ENCODE measurements around the gene TNRC18.

The TNRC18 gene

DNA sequence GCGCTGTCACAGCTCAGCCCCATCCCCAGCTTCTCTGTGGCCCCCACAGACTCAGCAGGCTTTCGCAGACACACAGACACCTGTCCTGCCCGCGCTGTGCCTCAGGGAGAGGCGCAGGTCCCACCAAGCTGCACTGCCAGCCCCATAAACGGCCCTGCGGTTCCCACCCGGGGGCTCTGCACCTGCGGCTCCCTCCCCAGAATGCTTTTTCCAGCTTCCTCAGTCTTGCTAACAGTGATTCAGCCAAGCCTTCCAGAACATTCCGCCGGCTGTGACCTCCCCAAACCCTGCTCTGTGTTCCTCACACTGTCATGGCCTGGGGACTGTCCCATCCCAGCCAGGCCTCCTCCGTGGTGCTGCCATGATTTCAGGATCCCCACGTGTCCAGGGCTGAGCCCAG lies 27.8 kb upstream of the TNRC18 start:
- no peak for DNase-seq (ENCODE audit: low read depth)

GRCh38 chr7:5450549-5451327 lies 27.1 kb upstream of the TNRC18 start:
- no peak for DNase-seq (ENCODE audit: low read depth)

DNA sequence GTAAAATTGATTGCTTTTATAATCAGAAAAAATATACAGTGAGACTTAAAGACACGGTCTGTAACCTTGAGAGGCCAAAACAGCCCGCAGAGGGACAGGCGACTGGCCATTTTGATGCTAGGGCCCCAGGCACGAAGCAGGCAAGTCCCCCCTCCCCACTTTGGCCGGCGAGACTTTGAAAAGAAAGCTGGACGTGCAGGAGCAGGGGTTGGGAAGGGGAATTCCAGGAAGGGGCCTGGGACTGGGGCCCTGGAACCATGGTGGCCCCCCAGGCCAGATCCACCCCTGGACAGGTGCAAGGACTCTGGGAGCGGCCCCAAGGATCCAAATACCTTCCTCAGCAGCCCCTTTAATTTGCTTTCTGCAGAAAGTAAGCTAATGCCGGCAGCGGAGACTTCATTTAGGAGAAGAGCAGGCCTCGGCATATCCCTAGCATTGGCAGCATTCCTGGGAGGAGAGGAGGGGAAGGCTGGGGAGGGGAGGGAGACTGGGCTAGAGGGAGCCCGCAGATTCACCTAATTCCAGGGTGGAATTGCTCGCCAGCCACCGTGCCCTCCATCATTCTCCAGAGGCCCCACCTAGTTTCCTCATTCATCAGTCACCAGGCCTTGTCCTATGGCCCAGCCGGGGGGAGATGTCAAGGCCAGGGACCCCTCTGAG lies 24.9 kb upstream of the TNRC18 start:
- no peak for DNase-seq (ENCODE audit: low read depth)

GRCh38 chr7:5445981-5446594 lies 22.5 kb upstream of the TNRC18 start:
- no peak for DNase-seq (ENCODE audit: low read depth)

GRCh38 chr7:5443678-5444077 lies 20.0 kb upstream of the TNRC18 start:
- no peak for DNase-seq (ENCODE audit: low read depth)

GRCh38 chr7:5442757-5443305 lies 19.2 kb upstream of the TNRC18 start:
- no peak for DNase-seq (ENCODE audit: low read depth)

DNA sequence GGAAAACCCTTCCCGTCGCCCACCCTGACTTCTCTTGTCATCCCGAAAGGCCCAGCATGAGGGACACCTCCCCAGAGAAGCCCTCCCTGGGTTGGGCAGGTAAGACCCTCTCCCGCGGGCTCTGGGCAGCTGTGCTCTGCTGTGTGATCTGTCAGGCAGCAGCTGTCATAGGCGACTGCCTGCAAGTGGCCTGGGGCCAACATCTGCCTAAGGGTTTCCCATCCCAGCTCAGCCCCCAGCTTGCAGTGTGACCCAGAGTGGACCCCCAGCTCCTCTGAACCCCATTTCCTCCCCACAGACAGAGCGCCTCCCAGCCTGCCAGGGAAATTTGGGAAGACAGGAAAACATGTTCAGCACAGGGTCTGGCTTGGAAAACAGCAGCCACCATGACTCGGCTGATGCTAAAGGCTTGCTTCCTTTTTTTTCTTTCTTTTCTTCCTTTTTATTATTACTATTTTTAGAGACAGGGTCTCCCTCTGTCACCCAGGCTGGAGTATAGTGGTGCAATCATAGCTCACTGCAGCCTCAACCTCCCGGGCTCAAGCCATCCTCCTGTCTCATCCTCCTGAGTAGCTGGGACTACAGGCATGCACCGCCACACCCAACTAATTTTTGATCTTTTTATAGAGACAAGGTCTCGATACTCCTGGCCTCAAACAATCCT lies 18.3 kb upstream of the TNRC18 start:
- no peak for DNase-seq (ENCODE audit: low read depth)

DNA sequence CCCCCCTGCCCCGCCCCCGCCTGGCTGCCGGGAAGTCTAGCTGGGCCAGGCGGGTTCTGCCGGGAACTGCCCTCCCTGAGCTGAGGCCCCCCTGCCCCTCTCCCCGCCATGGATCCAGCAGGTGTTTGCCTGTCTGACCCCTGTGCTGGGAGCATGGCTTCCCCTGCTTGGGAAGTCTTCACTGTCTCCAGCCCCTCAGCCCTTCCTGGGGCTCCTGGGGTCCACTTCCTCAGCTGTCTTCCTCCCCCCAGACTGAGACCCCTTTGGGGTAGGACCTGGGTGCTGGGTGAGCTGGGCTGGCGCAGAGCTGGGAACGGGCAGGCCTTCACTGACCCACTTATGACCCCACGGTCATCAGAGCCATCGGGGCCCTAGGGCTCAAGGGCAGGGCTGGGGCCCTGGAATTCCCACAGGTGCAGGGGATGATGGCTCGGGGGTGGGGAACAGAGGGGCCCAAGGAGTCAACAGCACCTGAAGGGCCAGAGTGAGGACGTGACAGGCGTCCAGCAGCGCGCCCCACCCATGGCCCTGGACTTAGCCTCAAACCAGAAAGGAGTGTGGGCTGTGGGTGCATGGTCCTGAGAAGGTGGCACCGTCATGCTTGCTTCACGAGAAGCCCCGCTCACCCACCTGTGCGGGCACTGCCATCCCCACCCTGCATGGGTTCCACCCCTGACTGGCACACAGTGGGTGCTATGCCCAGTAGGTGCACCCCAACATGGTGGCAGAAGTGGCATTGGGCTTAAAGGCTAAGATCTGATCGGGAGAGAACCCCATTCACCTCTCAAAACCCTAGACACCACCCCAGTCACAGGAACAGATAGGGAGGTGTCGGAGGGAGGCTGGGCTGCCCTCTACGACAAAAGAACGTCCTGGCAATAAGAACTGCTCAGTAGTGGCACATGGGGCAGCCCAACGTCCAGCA lies 16.2 kb upstream of the TNRC18 start:
- DNase-seq (ENCODE audit: low read depth) = no peak

- no peak for DNase-seq (ENCODE audit: low read depth)
Observed at GRCh38 chr7:5439209-5439571, 15.6 kb upstream of the TNRC18 start.

DNA sequence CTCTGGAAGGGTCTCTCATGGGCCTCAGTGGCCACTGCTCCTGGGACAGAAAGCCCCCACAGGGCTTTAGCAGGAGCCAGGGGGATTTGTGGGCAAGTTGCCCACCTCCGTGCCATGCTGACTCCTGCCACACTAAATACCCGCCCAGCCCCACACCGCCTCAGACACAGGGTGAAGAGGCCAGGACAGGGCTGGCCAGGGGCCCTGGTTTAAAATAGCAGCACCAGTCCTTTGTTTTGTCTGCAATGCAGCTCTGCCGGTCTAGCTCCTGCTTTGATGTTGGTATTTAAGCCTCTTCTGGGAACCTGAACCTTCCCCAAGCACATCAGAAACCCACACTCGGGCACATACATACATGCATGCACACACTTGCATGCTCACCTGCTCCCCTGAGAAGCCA lies 14.4 kb upstream of the TNRC18 start:
- no peak for DNase-seq (ENCODE audit: low read depth)

- no peak for DNase-seq (ENCODE audit: low read depth)
Observed at GRCh38 chr7:5437348-5437892, 13.8 kb upstream of the TNRC18 start.

- DNase-seq (ENCODE audit: low read depth) = no peak
Observed at GRCh38 chr7:5436003-5436678, 12.5 kb upstream of the TNRC18 start.

DNA sequence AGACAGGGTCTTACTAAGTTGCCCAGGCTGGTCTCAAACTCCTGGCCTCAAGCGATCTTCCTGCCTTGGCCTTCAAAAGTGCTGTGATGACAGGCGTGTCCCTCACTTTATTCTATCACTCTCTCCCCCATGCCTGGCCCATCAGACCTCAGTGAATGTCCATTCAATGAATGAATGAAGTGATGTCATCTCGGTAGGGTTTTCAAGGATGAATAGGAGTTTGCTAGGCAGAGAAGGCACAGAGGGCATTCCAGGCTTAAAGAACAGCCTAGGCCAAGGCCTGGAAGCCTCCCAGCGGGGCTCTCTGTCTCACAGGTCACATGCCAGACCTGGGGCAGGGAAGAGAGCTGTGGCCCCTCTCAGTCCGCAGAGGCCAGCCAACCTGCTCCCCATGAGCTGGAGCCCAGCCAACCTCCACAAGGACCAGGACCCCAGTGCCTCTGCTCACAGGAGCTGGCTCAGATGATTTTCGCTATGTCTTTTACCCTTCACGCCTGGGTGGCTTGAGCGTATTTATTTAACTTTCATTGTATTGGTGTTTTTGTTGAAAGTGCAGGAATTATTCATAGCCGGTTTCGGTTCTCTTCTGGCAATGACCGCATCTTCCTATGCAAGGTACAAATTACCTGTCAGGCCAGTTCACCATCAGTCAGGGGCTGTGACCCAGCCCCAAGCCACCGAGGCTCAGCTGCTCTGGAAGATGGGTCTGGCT lies 11.8 kb upstream of the TNRC18 start:
- no peak for DNase-seq (ENCODE audit: low read depth)

DNA sequence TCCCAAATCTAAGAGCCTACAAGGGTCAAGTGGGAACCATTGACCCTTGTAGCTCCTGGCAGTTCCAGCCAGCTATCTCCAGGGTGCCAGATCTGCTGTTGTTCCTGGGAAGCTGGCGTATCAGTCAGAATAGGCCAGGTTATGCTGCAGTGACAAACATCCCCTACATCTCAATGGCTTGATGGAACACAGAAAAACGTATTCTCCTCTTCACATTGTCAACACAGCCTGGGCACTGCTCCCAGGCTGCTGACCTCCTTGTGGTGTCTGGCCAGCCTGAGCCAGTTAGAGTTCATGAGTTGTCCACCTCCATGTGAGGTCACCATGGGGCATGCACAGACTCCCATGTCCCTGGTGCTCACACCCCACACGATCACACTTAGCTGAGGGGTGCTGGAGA lies 9.5 kb upstream of the TNRC18 start:
- DNase-seq (ENCODE audit: low read depth) = no peak

DNA sequence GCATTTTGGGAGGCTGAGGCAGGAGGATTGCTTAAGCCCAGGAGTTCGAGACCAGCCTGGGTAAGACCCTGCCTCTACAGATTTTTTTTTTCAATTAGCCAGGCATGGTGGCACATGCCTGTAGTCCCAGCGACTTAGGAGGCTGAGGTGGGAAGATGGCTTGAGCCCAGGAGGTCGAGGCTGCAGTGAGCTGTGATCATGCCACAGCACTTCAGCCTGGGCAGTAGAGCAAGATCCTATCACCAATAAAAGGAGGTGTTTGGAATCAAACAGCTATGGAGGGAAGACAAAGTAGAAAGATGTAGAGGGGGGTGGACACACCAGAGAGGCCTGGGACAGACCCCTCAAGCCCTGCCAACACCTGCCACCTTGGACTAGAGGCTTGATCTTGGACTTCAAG lies 9.1 kb upstream of the TNRC18 start:
- DNase-seq (ENCODE audit: low read depth) = no peak

- no peak for DNase-seq (ENCODE audit: low read depth)
Observed at GRCh38 chr7:5431560-5432015, 8.0 kb upstream of the TNRC18 start.

GRCh38 chr7:5430612-5430947 lies 6.9 kb upstream of the TNRC18 start:
- DNase-seq (ENCODE audit: low read depth) = no peak

DNA sequence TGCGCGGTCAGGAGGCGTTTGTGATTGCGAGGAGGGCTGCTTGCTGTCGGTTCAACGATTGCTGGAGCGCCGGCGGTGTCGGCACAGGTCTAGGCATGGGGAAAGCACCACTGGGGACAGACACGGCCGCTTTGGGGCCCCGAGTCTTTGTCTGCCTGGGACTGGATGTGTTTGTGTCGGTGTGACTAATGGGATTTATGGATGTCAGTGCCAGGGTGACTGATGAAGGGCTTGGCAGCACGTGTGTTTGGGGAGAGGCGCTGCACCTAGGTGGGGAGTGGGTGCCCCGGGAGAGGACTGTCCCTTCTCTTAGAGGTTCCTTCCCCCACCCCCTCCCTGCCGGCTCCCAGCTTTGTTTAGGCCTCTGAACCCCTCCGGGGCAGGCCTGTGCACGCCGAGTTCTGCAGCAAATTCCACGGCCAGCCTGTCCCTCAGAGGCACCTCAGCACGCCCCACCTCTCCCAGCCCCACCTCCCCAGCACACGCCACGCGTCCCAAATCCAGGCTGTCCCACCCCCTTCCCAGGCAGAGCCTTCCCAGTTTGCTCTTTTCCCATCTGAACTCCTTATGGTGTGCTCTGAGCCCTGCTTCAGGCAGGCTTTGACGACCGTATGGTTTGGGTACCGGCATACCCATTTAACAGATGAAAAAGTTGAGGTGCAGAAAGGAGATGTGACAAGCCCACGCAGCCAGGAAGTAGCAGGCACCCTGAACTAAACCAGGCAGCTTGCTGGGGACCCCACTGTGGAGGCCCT lies 6.4 kb upstream of the TNRC18 start:
- no peak for DNase-seq (ENCODE audit: low read depth)

DNA sequence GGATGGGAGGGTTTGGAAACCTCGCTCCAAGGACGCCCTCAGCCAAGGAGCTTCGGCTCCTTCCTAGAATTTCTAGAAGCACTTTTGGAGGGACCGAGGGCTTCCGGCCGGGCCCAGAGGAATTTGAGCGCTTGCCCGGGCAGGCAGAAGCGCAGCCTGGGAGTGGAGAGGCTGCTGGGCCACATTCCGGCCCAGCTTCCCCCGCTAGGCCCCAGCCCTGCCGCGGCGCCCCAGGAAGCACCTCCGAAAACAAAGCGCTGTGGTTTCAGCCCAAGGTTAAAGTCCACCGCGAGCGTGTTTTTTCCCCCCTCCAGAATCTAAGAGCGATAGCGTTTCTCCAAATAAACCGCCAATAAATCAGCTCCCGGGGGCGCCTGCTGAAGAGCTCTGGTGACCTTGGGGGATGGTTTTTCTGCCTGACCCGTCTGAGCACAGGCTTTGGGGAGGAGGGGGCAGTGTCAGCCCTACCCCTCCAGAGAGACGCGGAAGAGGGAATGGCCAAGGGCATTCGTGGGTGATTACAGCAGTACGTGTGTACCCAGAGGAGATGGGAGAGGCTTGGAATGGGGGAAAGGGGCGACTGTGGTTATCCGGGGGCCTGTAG lies 5.7 kb upstream of the TNRC18 start:
- no peak for DNase-seq (ENCODE audit: low read depth)

Measured in stimulated activated CD8-positive, alpha-beta memory T cell treated with anti-CD3 and anti-CD28 coated beads, Interleukin-12 subunit alpha, Interleukin-12 subunit beta, amount 100 ng/mL, for 4 hours (primary cell).